BJ (cell line): Measurements from ENCODE around the gene CFAP65. TPM values are rescaled to one million over a fixed set of nuclear protein-coding genes. Genes with fewer than 3 reads are reported as not detected.

Experiments
- CTCF ChIA-PET: fragments of 350-600 bp; formaldehyde crosslinking; extraction: SDS; loops from one replicate; lab custom pipeline; 2021; ENCODE audit warnings: antibody characterized with exemption, inconsistent platforms; lab: Yijun Ruan, JAX
- POLR2A ChIA-PET: fragments of 300-600 bp; sonication (Branson Sonifier 250); formaldehyde crosslinking; extraction: SDS; loops from one replicate; lab custom pipeline; 2021; ENCODE audit warnings: antibody characterized with exemption; lab: Charles Lee
- DNase-seq: peaks from one replicate; pipeline ENCODE4 v3.0.0-alpha.2; 2011; ENCODE audit warnings: low read depth
- H3K27me3 ChIP-seq: 2 replicates; pipeline ENCODE4 v1.6.0; 2011; ENCODE audit warnings: low read length; ENCODE audit not compliant: control insufficient read depth, insufficient read depth
- H3K36me3 ChIP-seq: 2 replicates; pipeline ENCODE4 v1.5.1; 2011; ENCODE audit warnings: low read length; ENCODE audit not compliant: control insufficient read depth, insufficient read depth
- H3K4me3 ChIP-seq: 2 replicates; pipeline ENCODE4 v1.5.1; 2011; ENCODE audit warnings: low read depth, mild to moderate bottlenecking, control low read depth, low read length
- CTCF ChIP-seq: IDR thresholded peaks from 2 replicates; pipeline ENCODE4 v1.5.1; 2011; ENCODE audit warnings: low read depth, mild to moderate bottlenecking, control low read depth, inconsistent platforms, low read length, moderate library complexity; ENCODE audit not compliant: insufficient read depth
- polyA plus RNA-seq: library from polyadenylated mRNA; depleted of rRNA; stranded (reverse); fragments of >200 nt; gene quantifications from 2 replicates; pipeline ENCODE4 v1.2.3, GENCODE V29; 2011

Gene CFAP65
- polyA plus RNA-seq, 1 experiment, result not detected

DNA sequence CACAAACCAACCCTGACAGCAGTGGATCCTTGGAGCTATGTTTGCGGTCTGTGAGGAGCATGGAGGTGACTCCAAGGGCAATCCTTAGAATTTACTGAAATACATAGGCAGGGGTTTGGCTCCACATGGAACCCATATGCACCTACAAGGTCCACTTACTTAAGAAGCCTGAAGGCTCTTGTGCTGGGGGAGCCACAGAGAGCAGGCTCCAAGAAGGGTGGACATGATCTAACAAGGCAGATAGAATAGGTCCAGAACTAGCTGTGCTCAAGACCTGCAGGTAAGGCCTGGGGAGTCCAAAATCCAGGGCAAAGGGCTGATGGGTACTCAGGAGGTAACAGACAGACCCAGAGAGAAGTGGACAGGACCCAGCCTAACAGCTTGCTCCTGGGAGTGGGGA is 83.0 kb downstream of the CFAP65 start:
- no peak for DNase-seq
- ChIA-PET POLR2A (no interaction called here), CTCF (interaction anchor here (0.7 to 1.4 kb wide), 2 partner anchors 38 to 82 kb away, joined by 3 to 5 read pairs; no protein-coding TSS in a partner anchor)
- no peak for TF ChIP-seq CTCF
- Histone ChIP-seq H3K27me3 (peaks cover 47% of the 10 kb centered on the region), H3K4me3 (no peak overlapping the region), H3K36me3 (no peaks in the 10 kb centered on the region)

GRCh38 chr2:218957671-218958070 is 83.6 kb downstream of the CFAP65 start:
- DNase-seq, result no peak
- POLR2A ChIA-PET, result no interaction called here
- CTCF ChIA-PET, result interaction anchor here (1.4 kb wide), 1 partner anchor 81 kb away, joined by 5 read pairs; no protein-coding TSS in a partner anchor
- Histone ChIP-seq H3K4me3 (no peak overlapping the region), H3K27me3 (peaks cover 47% of the 10 kb centered on the region), H3K36me3 (no peaks in the 10 kb centered on the region)
- TF ChIP-seq CTCF, result no peak

DNA sequence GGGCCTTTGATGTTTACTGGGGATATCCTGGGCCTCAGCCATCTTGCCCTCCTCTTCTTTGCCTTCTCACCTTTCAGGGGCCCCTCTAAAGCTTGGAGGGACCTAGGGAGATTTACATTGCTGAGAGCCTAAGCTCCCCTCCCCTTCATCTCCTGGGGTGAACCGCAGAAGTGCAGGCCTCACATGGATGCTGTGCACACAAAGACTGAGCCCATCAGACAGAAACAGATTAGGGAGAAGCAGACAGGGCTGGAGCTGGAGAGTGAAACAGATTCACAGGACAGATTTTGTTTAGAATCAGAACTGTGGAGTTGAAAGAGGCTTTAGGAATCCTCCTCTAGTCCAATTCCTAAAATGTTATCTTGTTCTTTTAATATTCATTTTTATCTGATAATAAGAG is 85.3 kb downstream of the CFAP65 start:
- no peaks in the 10 kb centered on the region for H3K36me3 ChIP-seq
- DNase-seq, result no peak
- ChIA-PET CTCF (no interaction called here), POLR2A (no interaction called here)
- H3K4me3 ChIP-seq, result no peak overlapping the region
- peaks cover 38% of the 10 kb centered on the region for H3K27me3 ChIP-seq
- TF ChIP-seq CTCF, result no peak

DNA sequence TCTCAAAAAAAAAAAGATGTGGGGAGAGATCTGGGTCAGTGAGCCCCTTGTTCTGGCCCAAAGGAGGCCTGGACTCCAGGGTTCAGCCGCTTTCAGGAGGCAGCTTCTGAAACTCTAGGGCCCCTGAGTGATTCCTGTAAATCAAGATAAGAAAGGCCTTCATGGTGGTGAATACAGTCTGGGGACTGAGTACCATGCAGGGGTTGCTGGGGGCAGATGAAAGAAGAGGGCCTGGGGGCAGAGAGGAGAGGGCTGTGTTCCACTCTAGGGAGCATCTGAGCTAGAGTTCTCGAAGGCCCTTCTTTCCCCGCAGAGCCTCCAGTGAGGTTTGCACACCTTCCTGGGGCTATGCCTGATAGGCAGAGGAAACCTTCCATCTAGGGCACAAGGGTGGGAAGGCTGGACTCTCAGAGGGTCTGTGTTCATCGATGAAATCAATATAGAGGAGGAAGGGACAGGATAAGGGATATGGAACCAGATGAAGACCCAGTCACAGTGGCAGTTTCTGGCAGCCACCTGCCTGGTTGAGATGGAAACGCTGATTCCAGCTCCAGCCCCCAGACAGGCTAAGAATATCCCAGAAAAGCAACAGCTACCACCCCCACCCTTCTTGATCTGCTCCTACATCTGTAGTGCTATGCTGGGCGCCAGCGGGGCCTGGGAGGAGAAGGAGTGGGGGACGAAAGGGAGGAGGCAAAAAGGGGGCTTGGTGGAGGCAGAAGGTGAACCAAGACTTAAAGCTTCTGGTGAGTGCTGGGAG is 86.6 kb downstream of the CFAP65 start:
- no peak overlapping the region for H3K4me3 ChIP-seq
- ChIA-PET POLR2A (no interaction called here), CTCF (no interaction called here)
- peaks cover 35% of the 10 kb centered on the region for H3K27me3 ChIP-seq
- TF ChIP-seq CTCF, result no peak
- no peak for DNase-seq
- H3K36me3 ChIP-seq, result no peaks in the 10 kb centered on the region

DNA sequence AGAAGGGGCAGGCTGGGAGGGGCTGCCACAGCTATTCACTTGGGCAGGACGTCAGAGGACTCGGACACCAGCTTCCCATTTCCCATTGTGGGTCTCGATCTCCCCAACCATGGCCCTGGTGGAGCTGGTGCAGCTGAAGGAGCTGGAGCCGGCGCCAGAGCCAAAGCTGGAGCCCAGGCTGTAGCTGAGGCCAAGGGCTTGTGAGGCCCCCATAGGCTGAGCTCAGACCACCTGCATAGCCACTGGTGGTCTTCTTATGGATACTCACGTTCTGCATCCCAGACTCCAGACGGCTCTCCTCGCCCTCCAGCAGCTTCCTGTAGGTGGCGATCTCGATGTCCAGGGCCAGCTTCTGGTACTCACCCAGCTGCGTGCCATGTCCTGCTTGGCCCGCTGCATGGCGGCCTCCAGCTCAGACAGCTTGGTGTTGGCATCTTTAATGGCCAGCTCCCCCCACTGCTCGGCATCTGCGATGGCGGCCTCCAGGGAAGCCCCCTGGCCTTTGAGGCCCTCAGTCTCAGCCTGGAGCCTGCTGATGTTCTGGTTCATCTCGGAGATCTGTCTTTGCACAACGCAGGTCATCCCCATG is 87.9 kb downstream of the CFAP65 start:
- ChIA-PET CTCF (interaction anchor here (1.0 to 1.4 kb wide), 3 partner anchors 26 to 76 kb away, joined by 3 to 5 read pairs (median 4); no protein-coding TSS in a partner anchor), POLR2A (no interaction called here)
- H3K27me3 ChIP-seq, result peaks cover 27% of the 10 kb centered on the region
- no peak overlapping the region for H3K4me3 ChIP-seq
- DNase-seq, result no peak
- H3K36me3 ChIP-seq, result no peaks in the 10 kb centered on the region
- no peak for TF ChIP-seq CTCF
